HG02642 (cell line): ENCODE measurements around the gene CCZ1B.
"Not testable (repeated sequence)": the region's sequence is repeated elsewhere in the genome, so short reads cannot be mapped to it uniquely, and the experiment has no call there.

ENCODE experiments used
- ATAC-seq: cut with Tn5 transposase; IDR thresholded peaks from one replicate; pipeline ENCODE4 v1.9.1; 2021; ENCODE audit warnings: mild to moderate bottlenecking; ENCODE audit not compliant: unreplicated experiment, poor library complexity

CCZ1B gene

GRCh38 chr7:6833636-6834035, 7.6 kb upstream of the CCZ1B start:
- ATAC-seq: no peak

- ATAC-seq: no peak
These were observed 5.1 kb upstream of the CCZ1B start for GRCh38 chr7:6831018-6831725.

GRCh38 chr7:6830026-6830425, 4.0 kb upstream of the CCZ1B start:
- not testable (repeated sequence) for ATAC-seq

- not testable (repeated sequence) for ATAC-seq
These were observed 3.5 kb upstream of the CCZ1B start for GRCh38 chr7:6829616-6830015.

GRCh38 chr7:6827180-6827579, 1.1 kb upstream of the CCZ1B start:
- ATAC-seq: not testable (repeated sequence)

- peak; percentile 64 for ATAC-seq
These were observed 594 bp downstream of the CCZ1B start for GRCh38 chr7:6825236-6826125.

- not testable (repeated sequence) for ATAC-seq
These were observed 4.5 kb downstream of the CCZ1B start for GRCh38 chr7:6821622-6822021.

GRCh38 chr7:6815470-6815869, 10.6 kb downstream of the CCZ1B start:
- not testable (repeated sequence) for ATAC-seq

- ATAC-seq: not testable (repeated sequence)
These were observed 13.1 kb downstream of the CCZ1B start for GRCh38 chr7:6813011-6813410.

- ATAC-seq: not testable (repeated sequence)
These were observed 18.1 kb downstream of the CCZ1B start for GRCh38 chr7:6807959-6808358.

- ATAC-seq: not testable (repeated sequence)
These were observed 18.6 kb downstream of the CCZ1B start for GRCh38 chr7:6807393-6807918.

GRCh38 chr7:6800331-6800730, 25.7 kb downstream of the CCZ1B start:
- ATAC-seq: not testable (repeated sequence)

GRCh38 chr7:6799887-6800286, 26.2 kb downstream of the CCZ1B start:
- ATAC-seq: not testable (repeated sequence)

GRCh38 chr7:6798047-6798446, 28.0 kb downstream of the CCZ1B start:
- not testable (repeated sequence) for ATAC-seq

GRCh38 chr7:6797218-6797617, 28.9 kb downstream of the CCZ1B start:
- ATAC-seq: not testable (repeated sequence)

- ATAC-seq: not testable (repeated sequence)
These were observed 31.8 kb downstream of the CCZ1B start for GRCh38 chr7:6794276-6794675.

- not testable (repeated sequence) for ATAC-seq
These were observed 33.8 kb downstream of the CCZ1B start for GRCh38 chr7:6792113-6792872.

GRCh38 chr7:6789353-6789752, 36.7 kb downstream of the CCZ1B start:
- not testable (repeated sequence) for ATAC-seq

GRCh38 chr7:6781581-6781980, 44.5 kb downstream of the CCZ1B start:
- ATAC-seq: not testable (repeated sequence)

- not testable (repeated sequence) for ATAC-seq
These were observed 64.9 kb downstream of the CCZ1B start for GRCh38 chr7:6761186-6761585.
